SU-DHL-6 (cell line): ENCODE measurements around the gene PCDHGA5.
A peak's percentile ranks its signal among the peaks of the same experiment; 100 is the strongest.

Experiments
- EZH2phosphoT487 ChIP-seq: fragments of 200-600 bp; sonication (generic), shearing (Covaris generic); conservative IDR thresholded peaks from 2 replicates; pipeline ENCODE4 v1.6.1; 2018; ENCODE audit warnings: mild to moderate bottlenecking, antibody characterized with exemption, low read length, moderate library complexity, mixed read lengths
- TF ChIP-seq, protein P1 (sequence below): fragments of 200-600 bp; sonication (generic); IDR thresholded peaks from one replicate; pipeline ENCODE4 v1.5.1; 2017; ENCODE audit warnings: antibody characterized with exemption, mild to moderate bottlenecking, low read length, moderate library complexity; ENCODE audit not compliant: insufficient read depth, poor library complexity, severe bottlenecking

DNA sequence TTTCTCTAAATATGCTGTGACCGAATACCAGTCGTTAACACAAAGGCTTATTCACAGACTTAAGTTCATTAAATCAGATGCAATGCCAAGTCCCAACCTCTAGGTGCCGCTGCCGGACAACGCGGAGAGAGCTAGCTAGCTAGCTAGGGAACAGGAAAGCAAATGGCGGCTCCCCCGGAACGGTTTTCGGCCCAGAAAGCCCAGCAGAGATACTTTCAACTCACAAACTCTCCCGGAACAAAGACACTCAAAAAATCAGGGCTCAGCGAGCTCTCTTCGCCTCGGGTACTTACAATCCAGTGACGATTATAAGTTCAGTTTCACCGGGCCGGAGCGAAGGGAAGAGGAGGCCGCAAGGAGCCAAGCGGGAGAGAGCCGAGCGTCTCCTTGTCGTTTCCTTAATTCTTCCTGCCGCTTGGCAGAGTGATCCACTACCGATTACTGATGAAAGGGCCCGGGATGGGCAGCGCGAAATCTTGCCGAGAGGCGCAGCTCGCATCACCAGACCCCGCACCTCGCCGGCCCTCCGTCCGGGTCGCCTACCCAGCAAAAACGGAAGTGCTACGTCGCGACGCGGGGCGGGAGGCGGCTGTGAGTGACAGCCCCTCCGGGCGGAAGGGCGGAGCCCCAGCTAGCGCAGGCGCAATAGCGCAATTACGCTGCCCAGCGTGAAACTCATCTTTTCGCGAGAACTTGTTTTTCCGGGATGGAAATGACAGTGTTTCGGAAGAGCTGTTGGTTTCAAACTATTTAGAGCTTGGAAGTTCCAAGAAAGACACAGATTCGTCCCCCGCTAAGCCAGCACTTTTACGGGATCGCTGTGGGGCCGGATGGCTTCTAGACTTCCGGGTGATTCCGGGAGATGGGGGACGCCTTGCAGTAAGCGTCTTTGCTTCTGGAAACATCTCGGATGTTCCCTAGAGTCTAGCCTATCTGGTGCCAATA lies 43.5 kb upstream of the PCDHGA5 start, which contains the start of gene TAF7:
- no peak for TF ChIP-seq EZH2phosphoT487
- TF ChIP-seq, protein P1, sequence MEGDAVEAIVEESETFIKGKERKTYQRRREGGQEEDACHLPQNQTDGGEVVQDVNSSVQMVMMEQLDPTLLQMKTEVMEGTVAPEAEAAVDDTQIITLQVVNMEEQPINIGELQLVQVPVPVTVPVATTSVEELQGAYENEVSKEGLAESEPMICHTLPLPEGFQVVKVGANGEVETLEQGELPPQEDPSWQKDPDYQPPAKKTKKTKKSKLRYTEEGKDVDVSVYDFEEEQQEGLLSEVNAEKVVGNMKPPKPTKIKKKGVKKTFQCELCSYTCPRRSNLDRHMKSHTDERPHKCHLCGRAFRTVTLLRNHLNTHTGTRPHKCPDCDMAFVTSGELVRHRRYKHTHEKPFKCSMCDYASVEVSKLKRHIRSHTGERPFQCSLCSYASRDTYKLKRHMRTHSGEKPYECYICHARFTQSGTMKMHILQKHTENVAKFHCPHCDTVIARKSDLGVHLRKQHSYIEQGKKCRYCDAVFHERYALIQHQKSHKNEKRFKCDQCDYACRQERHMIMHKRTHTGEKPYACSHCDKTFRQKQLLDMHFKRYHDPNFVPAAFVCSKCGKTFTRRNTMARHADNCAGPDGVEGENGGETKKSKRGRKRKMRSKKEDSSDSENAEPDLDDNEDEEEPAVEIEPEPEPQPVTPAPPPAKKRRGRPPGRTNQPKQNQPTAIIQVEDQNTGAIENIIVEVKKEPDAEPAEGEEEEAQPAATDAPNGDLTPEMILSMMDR = peak; percentile 89
